Endodermal cell (in vitro differentiated cells): Measurements from ENCODE around the gene PWWP2A. TPM values are rescaled to one million over a fixed set of nuclear protein-coding genes. Genes with fewer than 3 reads are reported as not detected.
"Not testable (repeated sequence)": the region's sequence is repeated elsewhere in the genome, so short reads cannot be mapped to it uniquely, and the experiment has no call there.

Experiments used
- DNase-seq: peaks from one replicate; pipeline ENCODE4 v3.0.0-alpha.2; 2017
- H3K27ac ChIP-seq: 2 replicates; pipeline ENCODE4 v1.5.1; 2013; ENCODE audit warnings: mild to moderate bottlenecking, low read depth, low read length, moderate library complexity
- H3K27me3 ChIP-seq: 2 replicates; pipeline ENCODE4 v1.6.1; 2013; ENCODE audit warnings: mild to moderate bottlenecking, low read length, moderate library complexity; ENCODE audit not compliant: insufficient read depth, control insufficient read depth, poor library complexity, severe bottlenecking
- H3K36me3 ChIP-seq: 2 replicates; pipeline ENCODE4 v1.7.0; 2013; ENCODE audit warnings: mild to moderate bottlenecking, low read length, moderate library complexity; ENCODE audit not compliant: control insufficient read depth, insufficient read depth
- H3K4me1 ChIP-seq: one replicate; pipeline ENCODE4 v1.7.0; 2013; ENCODE audit warnings: low read length; ENCODE audit not compliant: control insufficient read depth, insufficient read depth
- H3K4me3 ChIP-seq: 2 replicates; pipeline ENCODE4 v1.5.1; 2013; ENCODE audit warnings: mild to moderate bottlenecking, low read length, moderate library complexity
- H3K9ac ChIP-seq: 2 replicates; pipeline ENCODE4 v1.6.1; 2013; ENCODE audit warnings: mild to moderate bottlenecking, low read length, moderate library complexity; ENCODE audit not compliant: poor library complexity, severe bottlenecking; ENCODE audit errors: extremely low read depth
- H3K9me3 ChIP-seq: 2 replicates; pipeline ENCODE4 v1.6.1; 2013; ENCODE audit warnings: mild to moderate bottlenecking, low read length, moderate library complexity; ENCODE audit not compliant: control insufficient read depth
- H3K27ac Mint-ChIP-seq: 2 replicates; pipeline ENCODE4 v1.8.0; 2020; ENCODE audit warnings: mixed read lengths
- H3K27me3 Mint-ChIP-seq: 2 replicates; pipeline ENCODE4 v1.8.0; 2021; ENCODE audit warnings: mild to moderate bottlenecking, mixed read lengths; ENCODE audit not compliant: insufficient read depth
- H3K36me3 Mint-ChIP-seq: 2 replicates; pipeline ENCODE4 v1.8.0; 2020; ENCODE audit warnings: low read depth, mixed read lengths
- H3K4me1 Mint-ChIP-seq: 2 replicates; pipeline ENCODE4 v1.8.0; 2020; ENCODE audit warnings: mixed read lengths
- H3K4me3 Mint-ChIP-seq: 2 replicates; pipeline ENCODE4 v1.8.0; 2020; ENCODE audit warnings: mild to moderate bottlenecking, moderate library complexity, mixed read lengths
- H3K9me3 Mint-ChIP-seq: 2 replicates; pipeline ENCODE4 v1.8.0; 2020; ENCODE audit warnings: mild to moderate bottlenecking, mixed read lengths
- CTCF ChIP-seq: fragments of 200-600 bp; sonication (generic); conservative IDR thresholded peaks from 2 replicates; pipeline ENCODE4 v1.5.0; 2021; ENCODE audit warnings: antibody characterized with exemption, mild to moderate bottlenecking
- WGBS, 2 experiments: methylation state at CpG; one replicate each; pipeline versions ENCODE4 v1.1.5 to v1.1.7; 2013; ENCODE audit warnings: missing lambda C conversion rate in 2 of 2, mixed read lengths in 1 of 2; ENCODE audit not compliant: insufficient coverage in 1 of 2, insufficient read length in 1 of 2; 5-methylcytosine and 5-hydroxymethylcytosine counted together
- total RNA-seq, 2 donors: library from RNA; stranded (reverse); fragmentation: NEBNext Ultra II Directional in 1 of 2; extraction: Animal tissue kit (Norgen Biotek cat#: 25700) in 1 of 2; gene quantifications; 2 replicates in 1 of 2; 3 replicates in 1 of 2; pipeline ENCODE4 v1.2.1, GENCODE V29; 2021

PWWP2A gene
- total RNA-seq, 2 donors from 2014 or later: 51.0 to 52.6 TPM

- Histone ChIP-seq H3K9me3 (no peaks in the 10 kb centered on the region), H3K4me1 (no peaks in the 10 kb centered on the region), H3K36me3 (no peaks in the 10 kb centered on the region), H3K9ac (no peak overlapping the region), H3K4me3 (no peak overlapping the region), H3K27ac (no peak overlapping the region), H3K27me3 (no peaks in the 10 kb centered on the region)
- TF ChIP-seq CTCF: no peak
- no peaks in the 10 kb centered on the region for H3K36me3 Mint-ChIP-seq
- WGBS, 2 experiments: 93 to 100% methylated on average over 2 to 3 of the region's 3 CpGs
- no peaks in the 10 kb centered on the region for H3K9me3 Mint-ChIP-seq
- no peaks in the 10 kb centered on the region for H3K27me3 Mint-ChIP-seq
- DNase-seq: no peak
- H3K4me1 Mint-ChIP-seq: peaks cover 4% of the 10 kb centered on the region
- no peak overlapping the region for H3K27ac Mint-ChIP-seq
- H3K4me3 Mint-ChIP-seq: no peak overlapping the region
Observed at GRCh38 chr5:160150381-160150780, 31.1 kb upstream of the PWWP2A start.

GRCh38 chr5:160144436-160144835, 25.2 kb upstream of the PWWP2A start:
- not testable (repeated sequence) for H3K27ac ChIP-seq, H3K36me3 ChIP-seq, H3K27me3 ChIP-seq, H3K4me3 ChIP-seq, H3K9me3 ChIP-seq, H3K4me1 Mint-ChIP-seq, H3K4me1 ChIP-seq, H3K27ac Mint-ChIP-seq, DNase-seq, H3K9ac ChIP-seq, H3K27me3 Mint-ChIP-seq, H3K9me3 Mint-ChIP-seq, H3K4me3 Mint-ChIP-seq, H3K36me3 Mint-ChIP-seq
- WGBS, 2 experiments: 96 to 100% methylated on average over 4 to 6 of the region's 7 CpGs

GRCh38 chr5:160134332-160134731, 15.1 kb upstream of the PWWP2A start:
- Histone ChIP-seq H3K4me1 (no peaks in the 10 kb centered on the region), H3K9me3 (no peaks in the 10 kb centered on the region), H3K36me3 (no peaks in the 10 kb centered on the region), H3K9ac (no peak overlapping the region), H3K27ac (no peak overlapping the region), H3K27me3 (no peaks in the 10 kb centered on the region), H3K4me3 (no peak overlapping the region)
- no peaks in the 10 kb centered on the region for H3K36me3 Mint-ChIP-seq
- H3K27ac Mint-ChIP-seq: no peak overlapping the region
- no peaks in the 10 kb centered on the region for H3K9me3 Mint-ChIP-seq
- H3K4me3 Mint-ChIP-seq: no peak overlapping the region
- DNase-seq: no peak
- no peak for TF ChIP-seq CTCF
- peaks cover 11% of the 10 kb centered on the region for H3K4me1 Mint-ChIP-seq
- H3K27me3 Mint-ChIP-seq: no peaks in the 10 kb centered on the region
- WGBS, 2 experiments: 100% methylated on average over 1 of the region's 1 CpG; no CpG with 5 or more reads in 1 of the 2 experiments

DNA sequence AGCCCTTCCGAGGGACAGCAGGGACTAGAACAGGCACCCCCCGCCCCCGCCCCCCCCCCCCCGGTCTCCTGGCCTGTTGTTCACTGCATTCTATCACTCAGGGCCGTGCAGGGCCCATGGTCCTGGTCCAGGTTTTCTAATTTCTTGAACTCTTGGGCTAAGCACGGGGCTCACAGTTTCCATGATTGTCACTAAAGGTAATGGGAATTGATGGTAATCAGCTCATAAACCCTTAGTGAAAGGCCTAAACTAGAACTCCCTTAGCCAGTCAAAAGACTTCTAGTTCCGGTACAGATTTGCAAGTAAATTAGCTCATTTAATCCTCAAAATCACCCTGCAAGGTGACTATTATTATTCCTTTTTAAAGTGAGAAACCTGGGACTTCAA, 14.7 kb upstream of the PWWP2A start:
- peaks cover 11% of the 10 kb centered on the region for H3K4me1 Mint-ChIP-seq

More for the DNA sequence above, 14.7 kb upstream of the PWWP2A start:
- Histone ChIP-seq H3K9me3 (no peaks in the 10 kb centered on the region), H3K4me3 (no peak overlapping the region), H3K9ac (no peak overlapping the region), H3K27ac (no peak overlapping the region), H3K4me1 (no peaks in the 10 kb centered on the region), H3K27me3 (no peaks in the 10 kb centered on the region), H3K36me3 (no peaks in the 10 kb centered on the region)
- no peak for DNase-seq
- no peak for TF ChIP-seq CTCF
- H3K9me3 Mint-ChIP-seq: no peaks in the 10 kb centered on the region
- no peaks in the 10 kb centered on the region for H3K36me3 Mint-ChIP-seq
- H3K27me3 Mint-ChIP-seq: no peaks in the 10 kb centered on the region
- peak overlapping the region; percentile 43 for H3K4me3 Mint-ChIP-seq
- WGBS, 2 experiments: 46 to 60% methylated on average over 2 to 5 of the region's 7 CpGs
- no peak overlapping the region for H3K27ac Mint-ChIP-seq
